HepG2 (cell line): ENCODE data around the gene EFNA3. TPM values are rescaled to one million over a fixed set of nuclear protein-coding genes. Genes with fewer than 3 reads are reported as not detected.
A peak's percentile ranks its signal among the peaks of the same experiment; 100 is the strongest.

ENCODE experiments used
- ATAC-seq: fragments of 200-7000 bp; cut with Tn5 transposase; 3 replicates; pipeline ENCODE4 v1.9.1; 2020; ENCODE audit warnings: mild to moderate bottlenecking, moderate library complexity
- BruUV-seq: library from RNA; stranded (reverse); fragments of 400-500 nt; replicated peaks from 2 replicates; lab custom pipeline; 2021; lab: Mats Ljungman, UMichigan
- CTCF ChIA-PET: fragments of 300-600 bp; formaldehyde crosslinking; extraction: SDS; loops from one replicate; lab custom pipeline; 2021; ENCODE audit warnings: low total read pairs, inconsistent platforms, low intra/inter-chr PET ratio; lab: Yijun Ruan, JAX
- POLR2A ChIA-PET: fragments of 350-600 bp; sonication (Branson Sonifier 250); formaldehyde crosslinking; loops from one replicate; lab custom pipeline; 2020; ENCODE audit warnings: antibody characterized with exemption, inconsistent platforms; lab: Yijun Ruan, JAX
- DNase-seq: peaks from one replicate; pipeline ENCODE4 v3.0.0-alpha.2; 2015; ENCODE audit warnings: low spot score
- FAIRE-seq: peaks from 3 replicates; lab custom pipeline; 2011; peaks lifted over from hg19 to GRCh38; lab: Jason Lieb, UNC
- H2AFZ ChIP-seq: one replicate; pipeline ENCODE4 v1.6.1; 2011; ENCODE audit warnings: low read length, inconsistent platforms
- H3K27ac ChIP-seq: fragments of 300-600 bp; 3 replicates; pipeline ENCODE4 v1.8.0; 2011; ENCODE audit warnings: mixed run types, mild to moderate bottlenecking, mixed read lengths, low read length, inconsistent platforms; ENCODE audit not compliant: insufficient read depth; ENCODE audit errors: extremely low read length
- H3K27me3 ChIP-seq, 2 experiments: fragments of 200-600 bp in 1 of 2; 2 replicates in 1 of 2; 3 replicates in 1 of 2; pipeline versions ENCODE4 v1.6.0 to v1.8.0; 2011; ENCODE audit warnings: low read length in 2 of 2, mild to moderate bottlenecking in 2 of 2, moderate library complexity in 2 of 2, inconsistent platforms in 1 of 2; ENCODE audit not compliant: insufficient read depth in 2 of 2, control insufficient read depth in 1 of 2
- H3K36me3 ChIP-seq, 2 experiments: fragments of 200-600 bp in 1 of 2; replicated peaks in 1 of 2; 2 replicates in 1 of 2; 3 replicates in 1 of 2; pipeline versions ENCODE4 v1.5.1 to v1.8.0; 2011; ENCODE audit warnings: low read length in 2 of 2, inconsistent platforms in 1 of 2; ENCODE audit not compliant: insufficient read depth in 2 of 2, control insufficient read depth in 1 of 2
- H3K4me1 ChIP-seq: 2 replicates; pipeline ENCODE4 v1.5.1; 2012; ENCODE audit warnings: low read length, inconsistent platforms; ENCODE audit not compliant: insufficient read depth
- H3K4me2 ChIP-seq: 2 replicates; pipeline ENCODE4 v1.6.0; 2011; ENCODE audit warnings: low read depth, low read length, inconsistent platforms
- H3K4me3 ChIP-seq, 3 experiments: fragments of 200-600 bp in 1 of 3; sonication (generic), shearing (Covaris generic) in 1 of 3; replicated peaks in 1 of 3; 2 replicates each; pipeline ENCODE4 v1.5.1; 2011 to 2016; ENCODE audit warnings: low read length in 3 of 3, inconsistent platforms in 2 of 3, low read depth in 2 of 3, mild to moderate bottlenecking in 2 of 3, control low read depth in 1 of 3, mixed read lengths in 1 of 3; ENCODE audit not compliant: insufficient read depth in 1 of 3
- H3K79me2 ChIP-seq: one replicate; pipeline ENCODE4 v1.6.1; 2011; ENCODE audit warnings: low read length, inconsistent platforms; ENCODE audit not compliant: insufficient read depth
- H3K9ac ChIP-seq: 2 replicates; pipeline ENCODE4 v1.6.0; 2011; ENCODE audit warnings: mild to moderate bottlenecking, low read depth, low read length, inconsistent platforms; ENCODE audit not compliant: insufficient read depth
- H3K9me3 ChIP-seq: 2 replicates; pipeline ENCODE4 v1.5.1; 2012; ENCODE audit warnings: mild to moderate bottlenecking, low read length
- H4K20me1 ChIP-seq: 2 replicates; pipeline ENCODE4 v1.6.0; 2011; ENCODE audit warnings: inconsistent platforms, mild to moderate bottlenecking, low read length, moderate library complexity; ENCODE audit not compliant: insufficient read depth
- CEBPG ChIP-seq: IDR thresholded peaks from 2 replicates; pipeline ENCODE4 v1.6.1; 2016
- KDM1A ChIP-seq: IDR thresholded peaks from 2 replicates; pipeline ENCODE4 v1.6.1; 2016; ENCODE audit warnings: missing compliant biosample characterization
- NCOA1 ChIP-seq: sonication (generic); formaldehyde crosslinking; IDR thresholded peaks from 2 replicates; pipeline ENCODE4 v1.9.0; 2021; ENCODE audit warnings: missing genetic modification reagents
- POLR2AphosphoS5 ChIP-seq: IDR thresholded peaks from 2 replicates; pipeline ENCODE4 v1.6.1; 2012; ENCODE audit warnings: low read depth, low read length
- SP5 ChIP-seq: IDR thresholded peaks from 2 replicates; pipeline ENCODE4 v1.6.1; 2016; ENCODE audit warnings: low read depth, borderline replicate concordance
- ZFP41 ChIP-seq: sonication (generic); formaldehyde crosslinking; IDR thresholded peaks from 2 replicates; pipeline ENCODE4 v1.4.0; 2020; ENCODE audit warnings: mild to moderate bottlenecking, missing genetic modification reagents, borderline replicate concordance
- ZNF607 ChIP-seq: sonication (generic); formaldehyde crosslinking; IDR thresholded peaks from 2 replicates; pipeline ENCODE4 v1.5.1; 2020; ENCODE audit warnings: missing genetic modification reagents, mild to moderate bottlenecking, borderline replicate concordance
- ZNF670 ChIP-seq: sonication (generic); formaldehyde crosslinking; IDR thresholded peaks from 2 replicates; pipeline ENCODE4 v1.8.0; 2022; ENCODE audit warnings: mild to moderate bottlenecking, missing genetic modification reagents, borderline replicate concordance
- WGBS: methylation state at CpG from one replicate; pipeline ENCODE4 v1.1.6; 2017; ENCODE audit warnings: low lambda C conversion rate; 5-methylcytosine and 5-hydroxymethylcytosine counted together
- in situ Hi-C: cut with HindIII; loops from 2 replicates; pipeline ENCODE4 v1.10.0; 2017; ENCODE audit warnings: low pct_unique_long_range_greater_than_20kb; ENCODE audit not compliant: extremely low pct_ligation_motif_present
- intact Hi-C: fragments of 100-400 bp; cut with micrococcal nuclease; formaldehyde crosslinking; loops from one replicate; pipeline ENCODE4 v1.10.0; 2022; ENCODE audit not compliant: unreplicated experiment
- polyA plus RNA-seq, 8 experiments: library from polyadenylated mRNA; depleted of rRNA in 3 of 8; stranded (reverse) in 7 of 8; unstranded in 1 of 8; fragments of >200 nt; fragmentation: Illumina TruSeq in 4 of 8; extraction: Trizol in 4 of 8; gene quantifications; 2 replicates each; pipeline versions ENCODE4 v1.2.1 to v1.2.3, GENCODE V29; 2011 to 2016; ENCODE audit warnings: low read depth in 4 of 8, missing spikeins in 1 of 8, mixed read lengths in 1 of 8; ENCODE audit not compliant: insufficient read depth in 1 of 8
- total RNA-seq, 5 experiments: library from RNA; depleted of rRNA; stranded (reverse); fragments of >200 nt; fragmentation: Illumina TruSeq; extraction: Trizol; gene quantifications; 2 replicates each; pipeline ENCODE4 v1.2.3, GENCODE V29; 2016; ENCODE audit warnings: low read depth in 1 of 5
- TF ChIP-seq, protein P1 (sequence below): sonication (generic); formaldehyde crosslinking; IDR thresholded peaks from 2 replicates; pipeline ENCODE4 v1.4.0; 2020; ENCODE audit warnings: mild to moderate bottlenecking, missing genetic modification reagents
- TF ChIP-seq, protein P2 (sequence below): sonication (generic); formaldehyde crosslinking; IDR thresholded peaks from 2 replicates; pipeline ENCODE4 v1.4.0; 2020; ENCODE audit warnings: low read depth, mild to moderate bottlenecking, missing genetic modification reagents
- TF ChIP-seq, protein P3 (sequence below): sonication (generic); formaldehyde crosslinking; IDR thresholded peaks from 2 replicates; pipeline ENCODE4 v1.4.0; 2020; ENCODE audit warnings: missing genetic modification reagents
- TF ChIP-seq, protein P4 (sequence below): sonication (generic); formaldehyde crosslinking; IDR thresholded peaks from 2 replicates; pipeline ENCODE4 v1.5.0; 2020; ENCODE audit warnings: missing genetic modification reagents, mild to moderate bottlenecking, borderline replicate concordance

The EFNA3 gene
- total and polyA plus RNA-seq, 2 of the 13 experiments (the other 11 are each of a cell fraction or from before 2014, with no cell fraction given), result 1.0 to 5.7 TPM

DNA sequence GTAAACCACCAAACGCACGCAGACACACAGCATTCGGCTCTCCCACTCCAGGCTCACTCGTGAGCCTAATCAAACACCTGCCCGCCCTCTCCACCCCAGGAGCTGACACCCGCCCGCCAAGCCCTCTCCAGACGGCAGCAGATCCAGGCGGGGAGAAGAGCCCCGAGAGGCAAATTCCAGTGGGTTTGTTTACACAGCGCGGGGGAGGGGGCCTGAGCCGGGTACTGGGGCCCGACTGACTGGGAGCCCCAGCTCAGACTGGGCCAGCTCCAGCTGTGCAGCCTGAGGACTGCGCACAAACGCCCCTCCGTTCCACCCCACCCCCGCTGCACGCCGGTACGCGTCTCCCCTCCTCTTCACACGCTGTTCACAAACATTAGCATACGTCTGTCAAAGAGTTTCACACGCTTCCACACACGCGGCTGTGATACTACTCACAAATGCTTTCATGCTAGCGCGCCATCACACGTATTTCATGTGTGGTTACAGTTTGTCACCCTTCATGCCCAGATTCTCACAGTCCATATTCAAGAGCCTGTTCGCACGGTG is 48.0 kb downstream of the EFNA3 start:
- TSS peak; percentile 96 for BruUV-seq
- ATAC-seq, result peak; percentile 65
- Histone ChIP-seq H3K4me3 (peak overlapping the region; percentile 96 to 99 (median 99)), H4K20me1 (peaks cover 25% of the 10 kb centered on the region), H3K27ac (peak overlapping the region; percentile 100), H3K9ac (peak overlapping the region; percentile 99), H3K9me3 (no peaks in the 10 kb centered on the region), H3K79me2 (peaks cover 48% of the 10 kb centered on the region), H2AFZ (no peak overlapping the region), H3K4me1 (peaks cover 39% of the 10 kb centered on the region), H3K27me3 (no peaks in the 10 kb centered on the region; a peak in 1 of 5 replicates), H3K36me3 (peaks cover 4 to 18% of the 10 kb centered on the region in 2 experiments; a peak in 4 of 5 replicates), H3K4me2 (peak overlapping the region; percentile 86)
- ChIA-PET CTCF (no interaction called here), POLR2A (interaction anchor here (0.8 to 6.4 kb wide), 28 partner anchors 9 to 195 kb away, joined by 3 to 144 read pairs (median 6); partner anchors contain the start of genes ADAM15, CKS1B, DPM3 and FDPS)
- DNase-seq, result peak; percentile 88
- WGBS, result 0% methylated on average over 17 of the region's 32 CpGs
- FAIRE-seq, result no peak
- intact Hi-C loops (loop anchor here (1.0 to 5.0 kb wide), 5 partner anchors 9 to 956 kb away; partner anchors contain the start of genes MEX3A and SLC50A1), in situ Hi-C loops (loop anchor here (5.0 kb wide), 1 partner anchor 34 kb away; no protein-coding TSS in a partner anchor)
- no peak for TF ChIP-seq ZNF670 (CRISPR knock-in tag)
- no peak for TF ChIP-seq KDM1A (CRISPR knock-in tag)
- TF ChIP-seq SP5 (CRISPR knock-in tag), result no peak; the same call in 1 of the 2 replicates
- no peak for TF ChIP-seq CEBPG (CRISPR knock-in tag)
- TF ChIP-seq, protein P1, sequence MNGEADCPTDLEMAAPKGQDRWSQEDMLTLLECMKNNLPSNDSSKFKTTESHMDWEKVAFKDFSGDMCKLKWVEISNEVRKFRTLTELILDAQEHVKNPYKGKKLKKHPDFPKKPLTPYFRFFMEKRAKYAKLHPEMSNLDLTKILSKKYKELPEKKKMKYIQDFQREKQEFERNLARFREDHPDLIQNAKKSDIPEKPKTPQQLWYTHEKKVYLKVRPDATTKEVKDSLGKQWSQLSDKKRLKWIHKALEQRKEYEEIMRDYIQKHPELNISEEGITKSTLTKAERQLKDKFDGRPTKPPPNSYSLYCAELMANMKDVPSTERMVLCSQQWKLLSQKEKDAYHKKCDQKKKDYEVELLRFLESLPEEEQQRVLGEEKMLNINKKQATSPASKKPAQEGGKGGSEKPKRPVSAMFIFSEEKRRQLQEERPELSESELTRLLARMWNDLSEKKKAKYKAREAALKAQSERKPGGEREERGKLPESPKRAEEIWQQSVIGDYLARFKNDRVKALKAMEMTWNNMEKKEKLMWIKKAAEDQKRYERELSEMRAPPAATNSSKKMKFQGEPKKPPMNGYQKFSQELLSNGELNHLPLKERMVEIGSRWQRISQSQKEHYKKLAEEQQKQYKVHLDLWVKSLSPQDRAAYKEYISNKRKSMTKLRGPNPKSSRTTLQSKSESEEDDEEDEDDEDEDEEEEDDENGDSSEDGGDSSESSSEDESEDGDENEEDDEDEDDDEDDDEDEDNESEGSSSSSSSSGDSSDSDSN (CRISPR knock-in tag), result no peak
- TF ChIP-seq ZFP41, result no peak
- no peak for TF ChIP-seq ZNF607 (CRISPR knock-in tag)
- TF ChIP-seq NCOA1 (CRISPR knock-in tag), result no peak
- TF ChIP-seq, protein P2, sequence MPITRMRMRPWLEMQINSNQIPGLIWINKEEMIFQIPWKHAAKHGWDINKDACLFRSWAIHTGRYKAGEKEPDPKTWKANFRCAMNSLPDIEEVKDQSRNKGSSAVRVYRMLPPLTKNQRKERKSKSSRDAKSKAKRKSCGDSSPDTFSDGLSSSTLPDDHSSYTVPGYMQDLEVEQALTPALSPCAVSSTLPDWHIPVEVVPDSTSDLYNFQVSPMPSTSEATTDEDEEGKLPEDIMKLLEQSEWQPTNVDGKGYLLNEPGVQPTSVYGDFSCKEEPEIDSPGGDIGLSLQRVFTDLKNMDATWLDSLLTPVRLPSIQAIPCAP, result no peak
- peak; percentile 67; the same call in 1 of the 2 replicates for TF ChIP-seq POLR2AphosphoS5
- TF ChIP-seq, protein P3, sequence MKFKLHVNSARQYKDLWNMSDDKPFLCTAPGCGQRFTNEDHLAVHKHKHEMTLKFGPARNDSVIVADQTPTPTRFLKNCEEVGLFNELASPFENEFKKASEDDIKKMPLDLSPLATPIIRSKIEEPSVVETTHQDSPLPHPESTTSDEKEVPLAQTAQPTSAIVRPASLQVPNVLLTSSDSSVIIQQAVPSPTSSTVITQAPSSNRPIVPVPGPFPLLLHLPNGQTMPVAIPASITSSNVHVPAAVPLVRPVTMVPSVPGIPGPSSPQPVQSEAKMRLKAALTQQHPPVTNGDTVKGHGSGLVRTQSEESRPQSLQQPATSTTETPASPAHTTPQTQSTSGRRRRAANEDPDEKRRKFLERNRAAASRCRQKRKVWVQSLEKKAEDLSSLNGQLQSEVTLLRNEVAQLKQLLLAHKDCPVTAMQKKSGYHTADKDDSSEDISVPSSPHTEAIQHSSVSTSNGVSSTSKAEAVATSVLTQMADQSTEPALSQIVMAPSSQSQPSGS (CRISPR knock-in tag), result no peak
- TF ChIP-seq, protein P4, sequence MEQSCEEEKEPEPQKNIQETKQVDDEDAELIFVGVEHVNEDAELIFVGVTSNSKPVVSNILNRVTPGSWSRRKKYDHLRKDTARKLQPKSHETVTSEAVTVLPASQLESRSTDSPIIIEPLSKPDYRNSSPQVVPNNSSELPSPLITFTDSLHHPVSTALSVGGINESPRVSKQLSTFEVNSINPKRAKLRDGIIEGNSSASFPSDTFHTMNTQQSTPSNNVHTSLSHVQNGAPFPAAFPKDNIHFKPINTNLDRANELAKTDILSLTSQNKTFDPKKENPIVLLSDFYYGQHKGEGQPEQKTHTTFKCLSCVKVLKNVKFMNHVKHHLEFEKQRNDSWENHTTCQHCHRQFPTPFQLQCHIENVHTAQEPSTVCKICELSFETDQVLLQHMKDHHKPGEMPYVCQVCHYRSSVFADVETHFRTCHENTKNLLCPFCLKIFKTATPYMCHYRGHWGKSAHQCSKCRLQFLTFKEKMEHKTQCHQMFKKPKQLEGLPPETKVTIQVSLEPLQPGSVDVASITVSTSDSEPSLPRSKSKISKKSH (CRISPR knock-in tag), result 0 out of 2 replicates have a peak, but pooled peaks have one; percentile 11
